ENCODE data around the gene MDP1.

- TF ChIP-seq, protein P1, sequence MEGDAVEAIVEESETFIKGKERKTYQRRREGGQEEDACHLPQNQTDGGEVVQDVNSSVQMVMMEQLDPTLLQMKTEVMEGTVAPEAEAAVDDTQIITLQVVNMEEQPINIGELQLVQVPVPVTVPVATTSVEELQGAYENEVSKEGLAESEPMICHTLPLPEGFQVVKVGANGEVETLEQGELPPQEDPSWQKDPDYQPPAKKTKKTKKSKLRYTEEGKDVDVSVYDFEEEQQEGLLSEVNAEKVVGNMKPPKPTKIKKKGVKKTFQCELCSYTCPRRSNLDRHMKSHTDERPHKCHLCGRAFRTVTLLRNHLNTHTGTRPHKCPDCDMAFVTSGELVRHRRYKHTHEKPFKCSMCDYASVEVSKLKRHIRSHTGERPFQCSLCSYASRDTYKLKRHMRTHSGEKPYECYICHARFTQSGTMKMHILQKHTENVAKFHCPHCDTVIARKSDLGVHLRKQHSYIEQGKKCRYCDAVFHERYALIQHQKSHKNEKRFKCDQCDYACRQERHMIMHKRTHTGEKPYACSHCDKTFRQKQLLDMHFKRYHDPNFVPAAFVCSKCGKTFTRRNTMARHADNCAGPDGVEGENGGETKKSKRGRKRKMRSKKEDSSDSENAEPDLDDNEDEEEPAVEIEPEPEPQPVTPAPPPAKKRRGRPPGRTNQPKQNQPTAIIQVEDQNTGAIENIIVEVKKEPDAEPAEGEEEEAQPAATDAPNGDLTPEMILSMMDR (IDR thresholded peaks at IDR 0.05 in 8 of 11, conservative IDR thresholded peaks at IDR 0.05 in 3 of 11): no peak
- TF ChIP-seq POLR2A (IDR thresholded peaks at IDR 0.05): no peak
- TF ChIP-seq POLR2AphosphoS5 (IDR thresholded peaks at IDR 0.05): no peak
Measured at GRCh38 chr14:24255931-24256711, 40.3 kb upstream of the MDP1 start.

Data from spleen (tissue), 7 donors.